GM19035 (cell line): ENCODE data around the gene GABBR2.

ENCODE experiments used
- ATAC-seq: cut with Tn5 transposase; IDR thresholded peaks from one replicate; pipeline ENCODE4 v1.9.1; 2021; ENCODE audit not compliant: unreplicated experiment

Gene GABBR2

GRCh38 chr9:98708933-98709911 is at the start of gene GABBR2:
TSS of gene GABBR2 (minus strand) at chr9:98708935. CDS start at chr9:98708737, 198 bp downstream.
- no peak for ATAC-seq

- ATAC-seq: no peak
These were observed 46.4 kb upstream of the GABBR2 start for GRCh38 chr9:98755006-98755618.

- no peak for ATAC-seq
These were observed 42.5 kb upstream of the GABBR2 start for GRCh38 chr9:98751210-98751609.

DNA sequence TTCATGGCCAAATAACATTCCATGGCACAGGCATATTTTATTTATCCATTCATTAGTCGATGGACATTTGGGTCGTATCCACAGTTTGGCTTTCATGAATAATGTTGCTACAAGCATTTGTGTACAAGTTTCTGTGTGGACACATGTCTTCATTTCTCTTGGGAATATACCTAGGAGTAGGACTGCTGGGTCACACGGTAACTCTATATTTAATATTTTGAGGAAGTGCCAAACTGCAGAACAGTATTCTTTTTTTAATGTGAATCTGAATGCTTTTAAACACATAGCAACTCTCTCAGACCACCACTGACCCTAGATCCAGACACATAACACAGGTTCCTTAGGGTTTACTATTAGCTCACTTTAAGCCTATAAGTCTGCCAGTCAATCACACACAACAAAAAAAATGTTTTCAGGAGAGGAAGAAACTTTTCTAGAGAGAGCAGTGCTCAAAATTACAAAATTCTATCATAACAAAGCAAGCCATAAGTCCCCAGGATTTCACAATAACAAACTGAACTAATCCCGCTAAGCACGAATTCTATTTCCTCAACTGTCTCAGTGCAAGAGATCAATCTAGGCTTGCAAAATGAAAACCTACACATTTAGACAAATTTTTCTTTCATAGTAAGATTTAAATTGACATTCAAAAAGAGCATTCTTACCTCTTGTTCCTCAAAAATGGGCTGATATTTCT is 41.8 kb upstream of the GABBR2 start:
- no peak for ATAC-seq

DNA sequence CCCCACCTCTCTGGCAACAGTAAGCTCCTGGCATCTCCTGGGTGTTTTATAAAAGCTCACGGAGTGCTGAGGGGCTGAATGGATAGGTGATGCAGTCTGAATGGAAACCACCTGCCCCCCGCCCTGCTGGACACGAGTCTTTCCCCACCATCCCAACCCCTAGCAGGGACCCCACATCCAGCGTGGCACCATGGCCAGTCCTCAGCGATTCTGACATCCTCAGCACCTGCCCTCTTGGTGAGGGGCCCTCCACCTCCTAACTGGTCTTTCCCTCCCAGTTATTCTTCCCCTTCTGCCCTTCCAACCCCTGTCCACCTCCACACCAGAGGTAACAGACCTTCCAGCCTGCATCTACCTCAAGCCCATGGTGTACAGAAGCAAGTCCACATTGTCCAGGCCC is 38.7 kb upstream of the GABBR2 start:
- no peak for ATAC-seq

- no peak for ATAC-seq
These were observed 36.7 kb upstream of the GABBR2 start for GRCh38 chr9:98745470-98745869.

- ATAC-seq: no peak
These were observed 35.3 kb upstream of the GABBR2 start for GRCh38 chr9:98743818-98744611.

- no peak for ATAC-seq
These were observed 34.6 kb upstream of the GABBR2 start for GRCh38 chr9:98743329-98743728.

- no peak for ATAC-seq
These were observed 33.9 kb upstream of the GABBR2 start for GRCh38 chr9:98742325-98743280.

- ATAC-seq: no peak
These were observed 31.6 kb upstream of the GABBR2 start for GRCh38 chr9:98740226-98740881.

- ATAC-seq: no peak
These were observed 30.0 kb upstream of the GABBR2 start for GRCh38 chr9:98738741-98739140.

DNA sequence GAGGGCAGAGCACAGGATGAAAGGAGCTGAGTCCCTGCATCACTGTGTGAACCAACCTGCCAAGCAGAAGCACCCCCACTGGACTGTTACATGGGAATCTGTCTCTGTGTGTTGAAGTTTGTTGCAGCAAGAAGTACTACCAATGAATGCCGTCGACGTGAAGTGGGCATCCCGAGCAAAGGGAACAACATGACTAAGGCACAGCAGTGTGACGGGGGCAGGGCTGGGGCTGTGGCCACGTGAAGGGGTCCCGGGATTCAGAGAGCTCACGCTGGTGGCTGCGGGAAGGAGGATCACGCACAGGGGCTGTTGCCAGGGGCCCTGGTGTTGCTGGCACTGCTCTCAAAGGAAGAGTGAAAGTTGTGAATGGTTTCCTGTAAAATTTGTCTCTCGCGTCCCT is 27.5 kb upstream of the GABBR2 start:
- ATAC-seq: no peak

DNA sequence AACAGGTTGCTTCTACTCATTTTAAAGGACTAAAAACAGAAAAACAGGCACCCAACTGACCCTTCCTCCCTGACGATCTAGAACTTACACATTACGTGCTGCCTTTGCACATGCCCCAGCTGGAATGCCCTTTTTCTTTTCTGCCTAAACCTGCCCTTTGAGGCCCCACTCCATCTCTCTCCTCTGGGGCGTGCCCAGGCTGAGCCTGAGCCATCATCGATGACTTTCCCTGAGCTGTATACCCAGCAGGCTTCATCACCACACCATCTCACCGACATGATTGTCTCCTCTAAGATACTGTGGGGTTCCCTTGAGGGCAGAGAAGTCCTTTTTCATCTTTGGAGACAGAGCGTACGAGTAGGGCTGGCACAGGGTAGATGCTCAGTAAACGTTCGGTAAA is 24.1 kb upstream of the GABBR2 start:
- ATAC-seq: no peak

DNA sequence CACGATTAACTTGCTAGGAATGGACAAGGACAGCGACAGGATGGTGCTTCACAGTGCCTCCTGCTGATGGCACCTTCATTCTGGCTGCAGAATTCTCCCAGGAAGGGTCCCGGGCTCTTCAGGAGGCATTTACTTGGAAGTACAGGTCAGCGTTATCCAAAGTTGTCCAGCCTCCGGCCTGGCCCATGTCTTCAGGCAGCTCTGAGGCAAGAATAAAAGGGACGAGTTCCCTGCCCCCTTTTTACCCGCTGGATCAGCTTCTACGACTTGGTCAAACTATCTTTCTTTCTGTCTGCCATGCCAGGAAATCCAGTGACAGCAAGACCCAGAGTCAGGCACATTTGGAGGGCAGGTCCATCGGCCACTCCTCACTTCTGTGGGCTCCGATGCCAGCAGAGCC is 23.4 kb upstream of the GABBR2 start:
- no peak for ATAC-seq

DNA sequence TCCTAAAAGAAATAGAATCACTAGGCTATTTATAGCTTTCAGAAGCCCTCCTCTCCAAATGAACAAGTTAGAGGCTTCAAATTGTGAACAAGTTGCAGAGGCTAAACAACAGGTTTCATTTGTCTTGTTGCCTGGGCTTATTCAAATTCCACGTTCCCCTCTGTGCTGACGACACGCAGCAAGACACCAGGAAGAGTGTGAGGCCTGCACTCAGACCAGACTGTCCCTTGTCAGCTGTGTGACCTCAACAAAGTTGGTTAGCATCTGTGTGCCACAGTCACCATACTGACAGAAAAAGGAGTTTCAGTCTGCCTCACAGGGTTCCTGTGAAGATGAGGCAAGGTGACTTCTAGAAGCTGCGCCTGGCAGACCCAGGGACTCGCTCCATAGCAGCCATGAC is 22.1 kb upstream of the GABBR2 start:
- ATAC-seq: no peak

DNA sequence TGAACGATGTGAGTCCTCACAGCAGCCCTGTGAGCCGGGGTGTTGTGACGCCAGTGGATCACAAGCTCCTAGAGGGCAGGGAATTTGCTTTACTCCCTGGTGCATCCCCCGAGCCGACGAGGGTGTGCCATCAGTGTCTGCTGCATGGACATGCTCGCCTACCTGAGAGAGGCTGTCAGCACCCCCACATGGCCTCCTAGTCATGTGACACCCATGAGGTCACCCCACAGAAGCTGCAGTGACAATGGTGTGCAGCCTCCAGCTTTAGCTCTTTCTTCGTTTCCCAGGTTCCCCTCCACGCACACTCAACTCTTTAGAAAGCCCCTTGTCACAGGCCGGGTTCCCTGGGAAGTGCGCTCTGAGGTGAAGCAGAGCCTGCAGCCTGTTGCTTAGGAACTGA is 19.8 kb upstream of the GABBR2 start:
- ATAC-seq: no peak

DNA sequence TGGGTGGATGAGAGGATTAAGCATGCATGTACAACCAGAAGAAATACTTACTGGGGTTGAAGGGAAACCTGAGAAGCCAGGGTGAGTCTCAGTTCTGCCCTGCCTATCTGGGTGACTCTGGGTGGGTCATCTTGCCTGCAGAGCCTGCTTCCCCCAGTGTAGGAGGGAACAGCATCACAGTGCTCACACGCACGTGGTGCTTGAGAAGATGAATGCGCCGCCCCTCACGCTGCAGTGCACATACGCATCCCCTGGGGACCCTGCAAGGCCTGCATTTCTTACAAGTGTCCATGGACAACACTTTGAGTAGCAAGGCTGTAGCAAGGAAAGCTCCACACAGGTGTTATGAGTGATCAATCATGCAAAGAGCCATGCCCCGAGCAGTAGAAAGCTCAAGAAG is 18.7 kb upstream of the GABBR2 start:
- no peak for ATAC-seq

DNA sequence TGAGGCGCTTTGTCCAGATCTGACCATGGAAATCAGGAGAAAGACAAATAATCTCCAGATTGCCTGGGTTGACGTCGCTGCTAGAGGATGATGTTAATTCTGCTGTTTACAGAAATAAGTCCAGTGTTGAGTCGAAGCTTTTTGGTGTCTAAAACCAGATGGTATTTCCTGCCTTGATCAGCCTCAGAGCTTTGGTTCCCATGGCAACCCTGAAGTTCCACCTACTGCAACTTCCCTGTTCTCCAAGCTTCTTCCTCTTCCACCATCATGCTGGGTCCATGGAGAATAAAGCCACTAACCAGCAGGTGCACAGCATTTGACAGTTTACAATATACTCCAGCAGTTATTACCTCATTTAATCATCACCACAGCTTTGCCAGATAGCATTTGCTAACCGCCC is 18.0 kb upstream of the GABBR2 start:
- ATAC-seq: no peak

- no peak for ATAC-seq
These were observed 16.2 kb upstream of the GABBR2 start for GRCh38 chr9:98724810-98725530.
